OCI-LY7 (cell line): ENCODE data around the gene SEMA4B.

Experiments used
- EZH2phosphoT487 ChIP-seq: fragments of 200-600 bp; sonication (generic); IDR thresholded peaks from 2 replicates; pipeline ENCODE4 v1.6.1; 2018; ENCODE audit warnings: low read depth, borderline replicate concordance, mild to moderate bottlenecking, mixed run types, antibody characterized with exemption, low read length, moderate library complexity, mixed read lengths
- TF ChIP-seq, protein P1 (sequence below): fragments of 200-600 bp; sonication (generic); conservative IDR thresholded peaks from 2 replicates; pipeline ENCODE4 v1.5.1; 2014; ENCODE audit warnings: mild to moderate bottlenecking, antibody characterized with exemption, low read length, moderate library complexity, mixed read lengths

DNA sequence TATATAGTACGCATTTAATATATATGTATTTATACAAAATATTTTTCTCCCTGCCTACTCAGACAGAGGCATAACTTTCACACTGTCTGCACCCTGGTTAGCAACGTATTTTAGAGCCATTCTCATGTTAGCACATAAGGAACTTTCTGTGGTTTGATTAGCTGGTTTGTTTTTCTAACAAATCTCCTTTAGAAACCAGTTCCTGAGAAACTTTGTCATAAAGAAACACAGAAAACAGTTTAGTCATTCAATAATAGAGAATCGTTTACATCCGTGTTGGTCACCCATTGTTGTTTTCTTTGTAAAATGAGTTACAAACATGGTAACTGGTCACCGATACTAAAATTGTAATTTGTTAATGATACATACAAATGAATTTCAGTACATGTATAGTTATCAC lies 58.4 kb downstream of the SEMA4B start:
- TF ChIP-seq, protein P1, sequence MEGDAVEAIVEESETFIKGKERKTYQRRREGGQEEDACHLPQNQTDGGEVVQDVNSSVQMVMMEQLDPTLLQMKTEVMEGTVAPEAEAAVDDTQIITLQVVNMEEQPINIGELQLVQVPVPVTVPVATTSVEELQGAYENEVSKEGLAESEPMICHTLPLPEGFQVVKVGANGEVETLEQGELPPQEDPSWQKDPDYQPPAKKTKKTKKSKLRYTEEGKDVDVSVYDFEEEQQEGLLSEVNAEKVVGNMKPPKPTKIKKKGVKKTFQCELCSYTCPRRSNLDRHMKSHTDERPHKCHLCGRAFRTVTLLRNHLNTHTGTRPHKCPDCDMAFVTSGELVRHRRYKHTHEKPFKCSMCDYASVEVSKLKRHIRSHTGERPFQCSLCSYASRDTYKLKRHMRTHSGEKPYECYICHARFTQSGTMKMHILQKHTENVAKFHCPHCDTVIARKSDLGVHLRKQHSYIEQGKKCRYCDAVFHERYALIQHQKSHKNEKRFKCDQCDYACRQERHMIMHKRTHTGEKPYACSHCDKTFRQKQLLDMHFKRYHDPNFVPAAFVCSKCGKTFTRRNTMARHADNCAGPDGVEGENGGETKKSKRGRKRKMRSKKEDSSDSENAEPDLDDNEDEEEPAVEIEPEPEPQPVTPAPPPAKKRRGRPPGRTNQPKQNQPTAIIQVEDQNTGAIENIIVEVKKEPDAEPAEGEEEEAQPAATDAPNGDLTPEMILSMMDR = no peak
- TF ChIP-seq EZH2phosphoT487 = no peak
